Activated CD4-positive, CD25-positive, alpha-beta regulatory T cell treated with anti-CD3 and anti-CD28 coated beads, Interleukin-2, amount 50 U/mL, for 72 hours (primary cell): ENCODE results near the gene HS6ST3.

Experiments
- DNase-seq: peaks from one replicate; pipeline ENCODE4 v3.0.0; 2021

HS6ST3 gene

GRCh38 chr13:96342852-96343465 lies 253.1 kb downstream of the HS6ST3 start:
- DNase-seq: no peak

GRCh38 chr13:96346921-96347320 lies 257.0 kb downstream of the HS6ST3 start:
- DNase-seq: no peak

- DNase-seq: no peak
These were observed 283.7 kb downstream of the HS6ST3 start for GRCh38 chr13:96373597-96373996.

GRCh38 chr13:96377835-96378234 lies 287.9 kb downstream of the HS6ST3 start:
- DNase-seq: no peak

- no peak for DNase-seq
These were observed 290.1 kb downstream of the HS6ST3 start for GRCh38 chr13:96379967-96380366.

- DNase-seq: no peak
These were observed 291.8 kb downstream of the HS6ST3 start for GRCh38 chr13:96381681-96382080.

- no peak for DNase-seq
These were observed 298.7 kb downstream of the HS6ST3 start for GRCh38 chr13:96388598-96388997.

- DNase-seq: no peak
These were observed 301.7 kb downstream of the HS6ST3 start for GRCh38 chr13:96391606-96392005.

- no peak for DNase-seq
These were observed 307.9 kb downstream of the HS6ST3 start for GRCh38 chr13:96397807-96398206.

GRCh38 chr13:96398486-96398885 lies 308.6 kb downstream of the HS6ST3 start:
- no peak for DNase-seq

- no peak for DNase-seq
These were observed 313.3 kb downstream of the HS6ST3 start for GRCh38 chr13:96403241-96403640.

GRCh38 chr13:96403651-96404050 lies 313.7 kb downstream of the HS6ST3 start:
- DNase-seq: no peak

GRCh38 chr13:96415831-96416385 lies 326.0 kb downstream of the HS6ST3 start:
- no peak for DNase-seq

GRCh38 chr13:96417939-96418685 lies 328.2 kb downstream of the HS6ST3 start:
- no peak for DNase-seq

- DNase-seq: no peak
These were observed 331.4 kb downstream of the HS6ST3 start for GRCh38 chr13:96421314-96421713.

GRCh38 chr13:96422002-96422401 lies 332.1 kb downstream of the HS6ST3 start:
- no peak for DNase-seq

GRCh38 chr13:96426167-96426566 lies 336.3 kb downstream of the HS6ST3 start:
- DNase-seq: no peak

- DNase-seq: no peak
These were observed 339.0 kb downstream of the HS6ST3 start for GRCh38 chr13:96428911-96429310.

- DNase-seq: no peak
These were observed 341.2 kb downstream of the HS6ST3 start for GRCh38 chr13:96431044-96431581.

GRCh38 chr13:96444676-96445075 lies 354.8 kb downstream of the HS6ST3 start:
- no peak for DNase-seq

- no peak for DNase-seq
These were observed 360.0 kb downstream of the HS6ST3 start for GRCh38 chr13:96449920-96450319.

- DNase-seq: no peak
These were observed 360.6 kb downstream of the HS6ST3 start for GRCh38 chr13:96450326-96451020.

- no peak for DNase-seq
These were observed 364.6 kb downstream of the HS6ST3 start for GRCh38 chr13:96454466-96454865.
